ENCODE results near the gene STK33. TPM values are rescaled to one million over a fixed set of nuclear protein-coding genes. Genes with fewer than 3 reads are reported as not detected.

The STK33 gene
- total and polyA plus RNA-seq, 2 experiments from 2014 or later = 18.0 to 21.5 TPM

DNA sequence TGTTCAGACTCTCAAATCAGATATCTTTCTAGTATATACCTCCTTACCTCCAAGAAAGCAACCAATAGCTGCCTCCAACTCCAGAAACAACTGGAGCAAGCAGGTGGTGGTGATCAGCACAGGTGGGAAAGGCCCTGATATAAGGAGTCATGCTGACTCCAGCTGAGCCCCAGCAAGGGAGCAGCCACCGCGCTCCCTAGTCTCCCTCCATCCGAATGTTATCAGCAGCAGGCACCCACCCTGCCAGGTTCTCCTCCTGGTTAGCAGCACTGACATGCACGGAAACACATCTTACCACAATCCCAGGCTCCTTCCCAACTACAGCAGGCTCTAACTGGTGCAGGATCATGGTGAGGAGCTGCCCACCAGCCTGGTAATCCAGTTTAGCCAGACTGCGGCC lies 18.5 kb upstream of the STK33 start:
- Histone ChIP-seq H3K36me3 (peaks cover 2% of the 10 kb centered on the region), H3K4me3 (no peak overlapping the region), H3K27me3 (no peaks in the 10 kb centered on the region), H3K4me1 (ENCODE audit: low read depth) (no peaks in the 10 kb centered on the region), H3K9me3 (ENCODE audit: low read depth) (no peaks in the 10 kb centered on the region), H3K27ac (no peak overlapping the region)
- DNase-seq (ENCODE audit: low read depth in 1 of 2, low spot score in 1 of 2) = no peak
- TF ChIP-seq, protein P1, sequence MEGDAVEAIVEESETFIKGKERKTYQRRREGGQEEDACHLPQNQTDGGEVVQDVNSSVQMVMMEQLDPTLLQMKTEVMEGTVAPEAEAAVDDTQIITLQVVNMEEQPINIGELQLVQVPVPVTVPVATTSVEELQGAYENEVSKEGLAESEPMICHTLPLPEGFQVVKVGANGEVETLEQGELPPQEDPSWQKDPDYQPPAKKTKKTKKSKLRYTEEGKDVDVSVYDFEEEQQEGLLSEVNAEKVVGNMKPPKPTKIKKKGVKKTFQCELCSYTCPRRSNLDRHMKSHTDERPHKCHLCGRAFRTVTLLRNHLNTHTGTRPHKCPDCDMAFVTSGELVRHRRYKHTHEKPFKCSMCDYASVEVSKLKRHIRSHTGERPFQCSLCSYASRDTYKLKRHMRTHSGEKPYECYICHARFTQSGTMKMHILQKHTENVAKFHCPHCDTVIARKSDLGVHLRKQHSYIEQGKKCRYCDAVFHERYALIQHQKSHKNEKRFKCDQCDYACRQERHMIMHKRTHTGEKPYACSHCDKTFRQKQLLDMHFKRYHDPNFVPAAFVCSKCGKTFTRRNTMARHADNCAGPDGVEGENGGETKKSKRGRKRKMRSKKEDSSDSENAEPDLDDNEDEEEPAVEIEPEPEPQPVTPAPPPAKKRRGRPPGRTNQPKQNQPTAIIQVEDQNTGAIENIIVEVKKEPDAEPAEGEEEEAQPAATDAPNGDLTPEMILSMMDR (IDR thresholded peaks at IDR 0.05; ENCODE audit: low read depth, low read length) = no peak

DNA sequence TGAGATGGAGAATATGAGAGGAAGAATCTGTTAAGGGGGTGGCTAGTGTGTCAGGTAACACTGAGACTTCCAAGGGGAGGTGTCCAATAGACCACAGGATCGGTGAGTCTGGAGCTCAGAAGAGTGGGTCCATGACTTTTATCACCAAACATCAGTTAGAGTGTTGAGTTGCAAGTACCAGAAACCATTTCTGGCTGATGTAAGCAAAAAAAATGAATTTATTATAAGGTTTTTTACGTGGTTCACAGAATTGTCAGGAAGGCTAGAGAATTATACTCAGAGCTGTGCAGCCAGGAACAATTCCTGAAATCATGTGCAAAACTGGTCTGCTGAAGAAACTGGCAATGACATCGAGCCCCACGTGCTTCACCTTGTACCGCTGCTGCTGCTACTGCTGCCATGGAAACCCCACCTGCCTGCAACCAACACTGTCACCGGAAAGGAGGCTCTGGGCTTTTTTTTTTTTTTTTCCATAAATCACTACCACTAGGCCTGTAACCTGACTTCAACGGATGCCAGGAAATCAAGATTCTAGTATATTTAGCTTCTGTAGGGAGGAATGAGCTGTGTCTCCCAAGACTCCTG lies 16.6 kb upstream of the STK33 start:
- Histone ChIP-seq H3K4me1 (ENCODE audit: low read depth) (no peaks in the 10 kb centered on the region), H3K9me3 (ENCODE audit: low read depth) (no peaks in the 10 kb centered on the region), H3K27ac (no peak overlapping the region), H3K36me3 (no peaks in the 10 kb centered on the region), H3K4me3 (no peak overlapping the region), H3K27me3 (no peaks in the 10 kb centered on the region)
- DNase-seq (ENCODE audit: low read depth in 1 of 2, low spot score in 1 of 2) = no peak
- TF ChIP-seq, protein P1 (IDR thresholded peaks at IDR 0.05; ENCODE audit: low read depth, low read length) = no peak

DNA sequence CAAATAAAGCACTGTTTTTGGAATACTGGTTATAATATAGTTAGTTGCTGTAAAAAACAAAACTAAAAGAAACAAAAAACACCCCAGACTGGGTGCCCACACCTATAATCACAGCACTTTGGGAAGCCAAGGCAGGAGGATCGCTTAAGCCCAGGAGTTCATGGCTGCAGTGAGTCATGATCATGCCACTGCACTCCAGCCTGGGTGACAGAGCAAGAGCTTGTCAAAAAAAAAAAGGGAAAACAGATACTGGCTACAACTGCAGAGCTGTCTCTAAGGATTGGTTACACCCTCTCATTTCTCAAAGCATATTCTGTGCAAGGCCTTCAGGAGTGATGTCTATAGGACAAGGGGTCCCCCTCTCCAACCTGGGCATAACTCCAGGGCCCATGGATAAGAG lies 14.6 kb upstream of the STK33 start:
- no peaks in the 10 kb centered on the region for H3K9me3 ChIP-seq (ENCODE audit: low read depth)
- H3K4me3 ChIP-seq = no peak overlapping the region
- H3K36me3 ChIP-seq = no peaks in the 10 kb centered on the region
- peak in 1 of 2 donors; percentile 21 for DNase-seq (ENCODE audit: low read depth in 1 of 2, low spot score in 1 of 2)
- H3K4me1 ChIP-seq (ENCODE audit: low read depth) = no peaks in the 10 kb centered on the region
- no peaks in the 10 kb centered on the region for H3K27me3 ChIP-seq
- H3K27ac ChIP-seq = no peak overlapping the region
- TF ChIP-seq, protein P1 (IDR thresholded peaks at IDR 0.05; ENCODE audit: low read depth, low read length) = no peak

DNA sequence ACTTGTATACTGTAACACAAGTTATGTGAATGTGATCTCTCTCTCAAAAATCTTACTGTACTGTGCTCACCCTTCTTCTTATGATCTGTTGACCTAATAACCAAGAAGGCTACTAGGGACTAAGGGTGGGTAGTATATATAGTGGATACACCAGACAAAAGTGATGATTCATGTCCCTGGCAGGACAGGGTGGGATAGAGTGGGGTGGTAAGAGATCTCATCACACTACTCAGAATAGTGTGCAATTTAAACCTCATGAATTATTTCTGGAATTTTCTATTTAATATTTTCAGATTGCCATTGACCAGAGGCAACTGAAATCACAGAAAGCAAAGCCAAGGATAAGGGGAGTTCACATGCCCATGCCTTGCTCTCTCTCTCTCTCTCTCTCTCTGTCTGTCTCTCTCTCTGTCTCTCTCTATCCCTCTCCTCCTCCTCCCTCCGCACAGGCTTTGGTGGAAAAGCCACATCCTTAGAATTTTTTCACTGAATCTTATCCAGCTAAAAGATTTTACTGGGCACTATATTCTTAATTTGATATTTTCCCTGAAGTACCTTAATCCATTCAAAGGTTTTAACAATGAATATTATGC lies 12.0 kb upstream of the STK33 start:
- DNase-seq (ENCODE audit: low read depth in 1 of 2, low spot score in 1 of 2) = no peak
- Histone ChIP-seq H3K27me3 (no peaks in the 10 kb centered on the region), H3K4me1 (ENCODE audit: low read depth) (no peaks in the 10 kb centered on the region), H3K36me3 (no peaks in the 10 kb centered on the region), H3K4me3 (no peak overlapping the region), H3K9me3 (ENCODE audit: low read depth) (no peaks in the 10 kb centered on the region), H3K27ac (no peak overlapping the region)
- TF ChIP-seq, protein P1 (IDR thresholded peaks at IDR 0.05; ENCODE audit: low read depth, low read length) = no peak

DNA sequence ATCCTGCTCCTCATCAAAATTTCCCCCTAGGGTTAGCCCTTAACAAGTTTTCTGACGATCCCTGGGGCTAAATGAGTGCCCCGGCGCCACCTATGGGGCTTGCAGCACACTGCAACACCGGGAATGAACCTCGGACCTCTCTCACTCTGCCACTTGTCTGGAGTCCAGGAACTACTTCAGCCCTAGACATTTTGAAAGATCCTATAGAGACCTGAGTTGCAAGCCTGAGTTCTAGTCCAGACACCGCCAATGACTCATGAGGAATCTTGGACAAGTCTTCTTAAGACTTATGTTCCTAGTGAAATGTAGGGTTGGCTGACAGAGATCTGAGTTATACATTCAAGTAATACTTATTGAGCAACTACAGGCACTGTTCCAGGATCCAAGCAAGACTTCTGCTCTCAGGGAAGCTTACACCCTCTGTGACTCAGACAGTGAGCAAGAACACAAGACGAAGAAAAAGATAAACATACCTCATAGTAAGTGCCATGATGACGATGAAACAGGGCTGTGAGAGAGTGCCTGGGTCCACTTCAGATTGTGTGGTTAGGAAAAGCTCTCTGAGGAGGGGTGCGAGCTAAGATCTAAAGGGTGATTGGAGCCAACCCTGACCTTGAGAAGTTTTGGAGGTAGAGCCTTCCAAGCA lies 10.2 kb upstream of the STK33 start:
- no peaks in the 10 kb centered on the region for H3K27me3 ChIP-seq
- TF ChIP-seq, protein P1 (IDR thresholded peaks at IDR 0.05; ENCODE audit: low read depth, low read length) = peak; percentile 84
- H3K36me3 ChIP-seq = no peaks in the 10 kb centered on the region
- peak; percentile 64 to 100 for DNase-seq (ENCODE audit: low read depth in 1 of 2, low spot score in 1 of 2)
- no peak overlapping the region for H3K4me3 ChIP-seq
- H3K27ac ChIP-seq = no peak overlapping the region
- H3K9me3 ChIP-seq (ENCODE audit: low read depth) = no peaks in the 10 kb centered on the region
- H3K4me1 ChIP-seq (ENCODE audit: low read depth) = no peaks in the 10 kb centered on the region
